Adrenal gland (tissue), 5 donors: ENCODE measurements around the gene MLYCD.

Experiments
- POLR2A ChIP-seq, 2 donors: fragments of 450-650 bp; IDR thresholded peaks; one replicate each; pipeline ENCODE4 v1.6.1; 2017; ENCODE audit warnings: antibody characterized with exemption in 2 of 2, mild to moderate bottlenecking in 2 of 2, moderate library complexity in 1 of 2
- TF ChIP-seq, protein P1 (sequence below), 6 experiments: fragments of 450-650 bp in 4 of 6; fragments of 200-600 bp in 2 of 6; sonication (generic) in 1 of 6; IDR thresholded peaks; 1 replicate in 5 of 6; 2 replicates in 1 of 6; pipeline versions ENCODE4 v1.5.1 to v1.8.0; 2016 to 2021; ENCODE audit warnings: antibody characterized with exemption in 6 of 6, mild to moderate bottlenecking in 2 of 6, moderate library complexity in 1 of 6
- donor health status: DM: no; HTN: no; CAD: no.

DNA sequence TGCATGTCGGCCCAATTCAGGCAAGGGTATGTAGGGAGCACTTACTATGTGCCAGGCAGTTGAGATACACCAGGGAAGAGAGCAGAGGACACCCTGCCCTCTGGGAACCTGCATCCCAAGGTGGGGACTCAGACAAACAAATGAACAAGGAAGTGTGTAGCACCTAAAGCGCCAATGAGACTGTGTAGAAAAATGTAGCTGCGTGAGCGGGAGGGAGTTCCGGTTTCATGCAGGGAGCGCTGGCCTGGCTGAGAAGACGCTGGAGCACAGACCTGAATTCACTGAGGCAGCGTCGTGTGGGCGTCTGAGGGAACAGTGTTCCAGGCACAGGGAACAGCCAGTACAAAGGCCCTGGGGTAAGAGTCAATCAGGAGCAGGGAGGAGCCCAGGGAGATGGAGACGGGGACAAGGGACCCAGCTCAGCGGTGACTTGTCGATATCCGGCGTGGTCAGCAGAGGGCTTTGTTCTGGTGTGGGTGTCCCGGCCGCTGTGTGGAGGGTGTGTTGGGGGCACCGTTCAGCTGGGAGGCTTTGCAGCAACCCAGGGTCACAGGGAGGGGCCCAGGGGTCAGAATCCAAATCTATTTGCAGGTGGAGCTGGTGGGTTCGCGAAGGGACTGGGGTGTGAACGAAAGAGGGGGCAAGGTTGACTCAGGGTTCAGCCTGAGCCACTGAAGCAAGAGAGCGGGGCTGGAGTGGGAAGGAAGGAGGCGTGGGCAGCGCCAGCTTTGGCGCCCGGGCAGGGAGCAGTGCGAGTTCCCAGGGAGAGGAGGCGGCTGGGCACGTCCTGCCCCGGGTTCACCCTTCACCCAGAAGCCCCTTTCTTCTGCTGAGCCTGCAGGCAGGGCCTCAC is 36.3 kb downstream of the MLYCD start:
- no peak for TF ChIP-seq POLR2A (IDR thresholded peaks at IDR 0.05)
- TF ChIP-seq, protein P1, sequence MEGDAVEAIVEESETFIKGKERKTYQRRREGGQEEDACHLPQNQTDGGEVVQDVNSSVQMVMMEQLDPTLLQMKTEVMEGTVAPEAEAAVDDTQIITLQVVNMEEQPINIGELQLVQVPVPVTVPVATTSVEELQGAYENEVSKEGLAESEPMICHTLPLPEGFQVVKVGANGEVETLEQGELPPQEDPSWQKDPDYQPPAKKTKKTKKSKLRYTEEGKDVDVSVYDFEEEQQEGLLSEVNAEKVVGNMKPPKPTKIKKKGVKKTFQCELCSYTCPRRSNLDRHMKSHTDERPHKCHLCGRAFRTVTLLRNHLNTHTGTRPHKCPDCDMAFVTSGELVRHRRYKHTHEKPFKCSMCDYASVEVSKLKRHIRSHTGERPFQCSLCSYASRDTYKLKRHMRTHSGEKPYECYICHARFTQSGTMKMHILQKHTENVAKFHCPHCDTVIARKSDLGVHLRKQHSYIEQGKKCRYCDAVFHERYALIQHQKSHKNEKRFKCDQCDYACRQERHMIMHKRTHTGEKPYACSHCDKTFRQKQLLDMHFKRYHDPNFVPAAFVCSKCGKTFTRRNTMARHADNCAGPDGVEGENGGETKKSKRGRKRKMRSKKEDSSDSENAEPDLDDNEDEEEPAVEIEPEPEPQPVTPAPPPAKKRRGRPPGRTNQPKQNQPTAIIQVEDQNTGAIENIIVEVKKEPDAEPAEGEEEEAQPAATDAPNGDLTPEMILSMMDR (IDR thresholded peaks at IDR 0.05), result no peak
